ENCODE data around the gene SNAPC2.

SNAPC2 gene

GRCh38 chr19:7909471-7910067 lies 10.6 kb upstream of the SNAPC2 start:
- TF ChIP-seq CTCF (IDR thresholded peaks at IDR 0.05; ENCODE audit: poor library complexity, severe bottlenecking), result no peak
- Histone ChIP-seq H3K4me3 (ENCODE audit: severe bottlenecking) (no peak overlapping the region), H3K27ac (ENCODE audit: poor library complexity, severe bottlenecking) (no peak overlapping the region), H3K4me1 (ENCODE audit: insufficient read depth, poor library complexity, severe bottlenecking) (peaks cover 5% of the 10 kb centered on the region), H3K27me3 (ENCODE audit: insufficient read depth, poor library complexity, severe bottlenecking) (no peaks in the 10 kb centered on the region), H3K36me3 (ENCODE audit: low read depth) (peaks cover 33% of the 10 kb centered on the region), H3K9me3 (ENCODE audit: severe bottlenecking) (no peaks in the 10 kb centered on the region)
- no peak for DNase-seq (ENCODE audit: low spot score)
- ATAC-seq (ENCODE audit: low read depth), result no peak

GRCh38 chr19:7910321-7911161 lies 9.6 kb upstream of the SNAPC2 start:
- Histone ChIP-seq H3K27me3 (ENCODE audit: insufficient read depth, poor library complexity, severe bottlenecking) (peaks cover 2% of the 10 kb centered on the region), H3K9me3 (ENCODE audit: severe bottlenecking) (no peaks in the 10 kb centered on the region), H3K4me1 (ENCODE audit: insufficient read depth, poor library complexity, severe bottlenecking) (no peaks in the 10 kb centered on the region), H3K36me3 (ENCODE audit: low read depth) (peaks cover 27% of the 10 kb centered on the region), H3K4me3 (ENCODE audit: severe bottlenecking) (no peak overlapping the region), H3K27ac (ENCODE audit: poor library complexity, severe bottlenecking) (no peak overlapping the region)
- DNase-seq (ENCODE audit: low spot score) (no peak), ATAC-seq (ENCODE audit: low read depth) (no peak)
- TF ChIP-seq CTCF (IDR thresholded peaks at IDR 0.05; ENCODE audit: poor library complexity, severe bottlenecking), result no peak

GRCh38 chr19:7911508-7912143 lies 8.5 kb upstream of the SNAPC2 start:
- Histone ChIP-seq H3K36me3 (ENCODE audit: low read depth) (peaks cover 16% of the 10 kb centered on the region), H3K4me1 (ENCODE audit: insufficient read depth, poor library complexity, severe bottlenecking) (no peaks in the 10 kb centered on the region), H3K4me3 (ENCODE audit: severe bottlenecking) (no peak overlapping the region), H3K27me3 (ENCODE audit: insufficient read depth, poor library complexity, severe bottlenecking) (peaks cover 7% of the 10 kb centered on the region), H3K27ac (ENCODE audit: poor library complexity, severe bottlenecking) (no peak overlapping the region), H3K9me3 (ENCODE audit: severe bottlenecking) (no peaks in the 10 kb centered on the region)
- DNase-seq (ENCODE audit: low spot score), result no peak
- no peak for ATAC-seq (ENCODE audit: low read depth)
- no peak for TF ChIP-seq CTCF (IDR thresholded peaks at IDR 0.05; ENCODE audit: poor library complexity, severe bottlenecking)

GRCh38 chr19:7912144-7912696 lies 7.9 kb upstream of the SNAPC2 start:
- no peak overlapping the region for H3K4me3 ChIP-seq (ENCODE audit: severe bottlenecking)
- DNase-seq (ENCODE audit: low spot score) (no peak), ATAC-seq (ENCODE audit: low read depth) (no peak)

More at GRCh38 chr19:7912144-7912696, 7.9 kb upstream of the SNAPC2 start:
- H3K4me1 ChIP-seq (ENCODE audit: insufficient read depth, poor library complexity, severe bottlenecking), result no peaks in the 10 kb centered on the region
- H3K27me3 ChIP-seq (ENCODE audit: insufficient read depth, poor library complexity, severe bottlenecking), result peaks cover 7% of the 10 kb centered on the region
- peaks cover 16% of the 10 kb centered on the region for H3K36me3 ChIP-seq (ENCODE audit: low read depth)
- TF ChIP-seq CTCF (IDR thresholded peaks at IDR 0.05; ENCODE audit: poor library complexity, severe bottlenecking), result no peak
- no peaks in the 10 kb centered on the region for H3K9me3 ChIP-seq (ENCODE audit: severe bottlenecking)
- no peak overlapping the region for H3K27ac ChIP-seq (ENCODE audit: poor library complexity, severe bottlenecking)

All from RWPE2 (cell line).